K562 (cell line): Measurements from ENCODE around the gene SIRT2. TPM values are rescaled to one million over a fixed set of nuclear protein-coding genes. Genes with fewer than 3 reads are reported as not detected.

Experiments
- ARID1B ChIP-seq: fragments of 450-650 bp; IDR thresholded peaks from 2 replicates; pipeline ENCODE4 v1.6.1; 2016; ENCODE audit warnings: antibody characterized with exemption, mild to moderate bottlenecking, inconsistent platforms
- CEBPZ ChIP-seq: fragments of 150-350 bp; IDR thresholded peaks from 2 replicates; pipeline ENCODE4 v1.6.1; 2014; ENCODE audit warnings: low read depth, mild to moderate bottlenecking, low read length, borderline replicate concordance
- CHD4 ChIP-seq: fragments of 200-600 bp; sonication (generic); IDR thresholded peaks from 3 replicates; pipeline ENCODE4 v1.6.1; 2012; ENCODE audit warnings: low read depth, mild to moderate bottlenecking, mixed read lengths, low read length, inconsistent platforms; ENCODE audit not compliant: insufficient read depth, insufficient replicate concordance, poor library complexity, severe bottlenecking
- ELF1 ChIP-seq: fragments of 200-800 bp; sonication (Bioruptor generic); IDR thresholded peaks from 2 replicates; pipeline ENCODE4 v1.6.1; 2016; ENCODE audit warnings: missing genetic modification characterization, missing compliant biosample characterization
- GMEB1 ChIP-seq: fragments of 250-450 bp; sonication (Bioruptor Pico); IDR thresholded peaks from 2 replicates; pipeline ENCODE4 v1.4.0; 2020; ENCODE audit warnings: mild to moderate bottlenecking
- MTA2 ChIP-seq: fragments of 450-650 bp; IDR thresholded peaks from 2 replicates; pipeline ENCODE4 v1.6.1; 2016; ENCODE audit warnings: low read depth
- RAD21 ChIP-seq, 2 experiments: fragments of 250-450 bp in 1 of 2; fragments of 450-650 bp in 1 of 2; sonication (Bioruptor Pico) in 1 of 2; formaldehyde crosslinking in 1 of 2; IDR thresholded peaks in 1 of 2; conservative IDR thresholded peaks in 1 of 2; 2 replicates each; pipeline versions ENCODE4 v1.4.0 to v1.8.0; 2020 to 2022; ENCODE audit warnings: mild to moderate bottlenecking in 2 of 2, moderate library complexity in 1 of 2
- SMAD4 ChIP-seq: fragments of 250-450 bp; sonication (Bioruptor Pico); conservative IDR thresholded peaks from 2 replicates; pipeline ENCODE4 v1.8.0; 2021; ENCODE audit warnings: inconsistent platforms, mild to moderate bottlenecking, moderate library complexity
- SP1 ChIP-seq: sonication (generic); formaldehyde crosslinking; IDR thresholded peaks from 2 replicates; pipeline ENCODE4 v1.8.1; 2022; ENCODE audit warnings: mild to moderate bottlenecking, missing genetic modification reagents
- TBP ChIP-seq: optimal IDR thresholded peaks from 2 replicates; pipeline ENCODE3; 2011; ENCODE audit warnings: low read depth, low read length, improper control_type of control experiment
- XRCC4 ChIP-seq: IDR thresholded peaks from one replicate; pipeline ENCODE4 v1.6.1; 2011; ENCODE audit not compliant: insufficient read depth, insufficient read length; ENCODE audit errors: extremely low read depth
- polyA plus RNA-seq, 8 experiments: library from polyadenylated mRNA; depleted of rRNA in 4 of 8; stranded (reverse) in 5 of 8; unstranded in 3 of 8; fragments of >200 nt; fragmentation: Nextera tagmentation in 2 of 8; fragmentation: Illumina TruSeq in 1 of 8; extraction: Ambion mirVana in 2 of 8; extraction: Trizol in 1 of 8; gene quantifications; 2 replicates each; pipeline versions ENCODE4 v1.2.1 to v1.2.3, GENCODE V29; 2011 to 2014; ENCODE audit warnings: inconsistent platforms in 1 of 8, missing spikeins in 1 of 8
- total RNA-seq, 7 experiments: library from RNA; depleted of rRNA in 6 of 7; stranded (reverse); fragments of >200 nt in 6 of 7; fragmentation: Illumina TruSeq in 2 of 7; extraction: Trizol in 2 of 7; gene quantifications; 2 replicates each; pipeline versions ENCODE4 v1.2.1 to v1.2.3, GENCODE V29; 2011 to 2021; ENCODE audit warnings: low replicate concordance in 1 of 7
- TF ChIP-seq, protein P1 (sequence below): fragments of 450-650 bp; IDR thresholded peaks from 2 replicates; pipeline ENCODE4 v1.6.1; 2017; ENCODE audit warnings: antibody characterized with exemption, mild to moderate bottlenecking
- TF ChIP-seq, protein P2 (sequence below): fragments of 250-450 bp; sonication (Bioruptor Pico); IDR thresholded peaks from 2 replicates; pipeline ENCODE4 v1.5.0; 2021; ENCODE audit warnings: mild to moderate bottlenecking, borderline replicate concordance

The SIRT2 gene
- total and polyA plus RNA-seq, 9 of the 15 experiments (the other 6 are each of a cell fraction or from before 2014, with no cell fraction given): 2.3 to 35.2 (median 22.9) TPM

- TF ChIP-seq GMEB1 (CRISPR knock-in tag): peak; percentile 73
- TF ChIP-seq CHD4: no peak
- TF ChIP-seq SMAD4 (CRISPR knock-in tag): peak; percentile 81
- TF ChIP-seq, protein P1, sequence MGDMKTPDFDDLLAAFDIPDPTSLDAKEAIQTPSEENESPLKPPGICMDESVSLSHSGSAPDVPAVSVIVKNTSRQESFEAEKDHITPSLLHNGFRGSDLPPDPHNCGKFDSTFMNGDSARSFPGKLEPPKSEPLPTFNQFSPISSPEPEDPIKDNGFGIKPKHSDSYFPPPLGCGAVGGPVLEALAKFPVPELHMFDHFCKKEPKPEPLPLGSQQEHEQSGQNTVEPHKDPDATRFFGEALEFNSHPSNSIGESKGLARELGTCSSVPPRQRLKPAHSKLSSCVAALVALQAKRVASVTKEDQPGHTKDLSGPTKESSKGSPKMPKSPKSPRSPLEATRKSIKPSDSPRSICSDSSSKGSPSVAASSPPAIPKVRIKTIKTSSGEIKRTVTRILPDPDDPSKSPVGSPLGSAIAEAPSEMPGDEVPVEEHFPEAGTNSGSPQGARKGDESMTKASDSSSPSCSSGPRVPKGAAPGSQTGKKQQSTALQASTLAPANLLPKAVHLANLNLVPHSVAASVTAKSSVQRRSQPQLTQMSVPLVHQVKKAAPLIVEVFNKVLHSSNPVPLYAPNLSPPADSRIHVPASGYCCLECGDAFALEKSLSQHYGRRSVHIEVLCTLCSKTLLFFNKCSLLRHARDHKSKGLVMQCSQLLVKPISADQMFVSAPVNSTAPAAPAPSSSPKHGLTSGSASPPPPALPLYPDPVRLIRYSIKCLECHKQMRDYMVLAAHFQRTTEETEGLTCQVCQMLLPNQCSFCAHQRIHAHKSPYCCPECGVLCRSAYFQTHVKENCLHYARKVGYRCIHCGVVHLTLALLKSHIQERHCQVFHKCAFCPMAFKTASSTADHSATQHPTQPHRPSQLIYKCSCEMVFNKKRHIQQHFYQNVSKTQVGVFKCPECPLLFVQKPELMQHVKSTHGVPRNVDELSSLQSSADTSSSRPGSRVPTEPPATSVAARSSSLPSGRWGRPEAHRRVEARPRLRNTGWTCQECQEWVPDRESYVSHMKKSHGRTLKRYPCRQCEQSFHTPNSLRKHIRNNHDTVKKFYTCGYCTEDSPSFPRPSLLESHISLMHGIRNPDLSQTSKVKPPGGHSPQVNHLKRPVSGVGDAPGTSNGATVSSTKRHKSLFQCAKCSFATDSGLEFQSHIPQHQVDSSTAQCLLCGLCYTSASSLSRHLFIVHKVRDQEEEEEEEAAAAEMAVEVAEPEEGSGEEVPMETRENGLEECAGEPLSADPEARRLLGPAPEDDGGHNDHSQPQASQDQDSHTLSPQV: no peak
- peak; percentile 72 for TF ChIP-seq TBP
- no peak for TF ChIP-seq ARID1B
- TF ChIP-seq, protein P2, sequence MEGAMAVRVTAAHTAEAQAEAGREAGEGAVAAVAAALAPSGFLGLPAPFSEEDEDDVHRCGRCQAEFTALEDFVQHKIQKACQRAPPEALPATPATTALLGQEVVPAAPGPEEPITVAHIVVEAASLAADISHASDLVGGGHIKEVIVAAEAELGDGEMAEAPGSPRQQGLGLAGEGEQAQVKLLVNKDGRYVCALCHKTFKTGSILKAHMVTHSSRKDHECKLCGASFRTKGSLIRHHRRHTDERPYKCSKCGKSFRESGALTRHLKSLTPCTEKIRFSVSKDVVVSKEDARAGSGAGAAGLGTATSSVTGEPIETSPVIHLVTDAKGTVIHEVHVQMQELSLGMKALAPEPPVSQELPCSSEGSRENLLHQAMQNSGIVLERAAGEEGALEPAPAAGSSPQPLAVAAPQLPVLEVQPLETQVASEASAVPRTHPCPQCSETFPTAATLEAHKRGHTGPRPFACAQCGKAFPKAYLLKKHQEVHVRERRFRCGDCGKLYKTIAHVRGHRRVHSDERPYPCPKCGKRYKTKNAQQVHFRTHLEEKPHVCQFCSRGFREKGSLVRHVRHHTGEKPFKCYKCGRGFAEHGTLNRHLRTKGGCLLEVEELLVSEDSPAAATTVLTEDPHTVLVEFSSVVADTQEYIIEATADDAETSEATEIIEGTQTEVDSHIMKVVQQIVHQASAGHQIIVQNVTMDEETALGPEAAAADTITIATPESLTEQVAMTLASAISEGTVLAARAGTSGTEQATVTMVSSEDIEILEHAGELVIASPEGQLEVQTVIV (CRISPR knock-in tag): no peak
- TF ChIP-seq SP1: peak; percentile 99
- TF ChIP-seq CEBPZ: peak; percentile 94
- TF ChIP-seq ELF1: no peak
- no peak for TF ChIP-seq XRCC4
- TF ChIP-seq MTA2: no peak
- TF ChIP-seq RAD21 (CRISPR knock-in tag; conservative IDR thresholded peaks at IDR 0.05 in 1 of 2, IDR thresholded peaks at IDR 0.05 in 1 of 2): peak; percentile 17 to 20; a peak in 1 of 4 replicates
Observed at GRCh38 chr19:38849860-38850435, 49.5 kb downstream of the SIRT2 start, which contains the start of gene HNRNPL (continued).
